Measurements from ENCODE around the gene MIS12.

The MIS12 gene, protein sequence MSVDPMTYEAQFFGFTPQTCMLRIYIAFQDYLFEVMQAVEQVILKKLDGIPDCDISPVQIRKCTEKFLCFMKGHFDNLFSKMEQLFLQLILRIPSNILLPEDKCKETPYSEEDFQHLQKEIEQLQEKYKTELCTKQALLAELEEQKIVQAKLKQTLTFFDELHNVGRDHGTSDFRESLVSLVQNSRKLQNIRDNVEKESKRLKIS

GRCh38 chr17:5486206-5487124 is at the start of gene MIS12:
Gene MIS12, plus strand, starts transcription at chr17:5486566. Its CDS starts 2,297 bp downstream, at chr17:5488863.
- peak; percentile 100 for DNase-seq

DNA sequence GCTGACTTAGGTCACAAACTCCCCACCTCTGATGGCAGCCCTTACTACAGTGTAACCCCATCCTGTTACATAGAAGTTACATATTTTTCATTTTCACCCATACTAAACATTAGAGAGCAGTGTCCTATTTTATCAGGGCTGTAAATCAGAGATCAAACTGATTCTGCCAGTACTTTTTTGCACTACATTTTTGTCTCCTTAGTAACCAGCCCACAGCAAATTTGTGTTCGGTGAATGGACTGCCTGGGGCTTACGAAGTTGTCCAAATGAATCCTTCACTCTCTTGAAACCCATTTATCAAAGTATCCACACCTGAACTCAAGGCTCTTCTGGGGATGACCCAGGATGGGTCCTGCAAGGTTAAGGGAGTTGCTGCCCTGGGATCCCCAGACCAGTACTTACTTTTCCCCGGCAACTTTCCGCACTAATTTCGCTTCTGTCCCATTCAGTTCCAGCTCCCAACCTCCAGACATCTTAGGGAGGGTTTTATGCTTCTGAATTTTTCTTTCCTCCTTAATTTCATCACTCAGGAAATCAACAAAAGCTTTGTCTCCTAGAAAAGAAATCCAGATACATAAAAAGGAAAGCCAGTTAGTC is 48.5 kb upstream of the MIS12 start:
- DNase-seq: no peak

DNA sequence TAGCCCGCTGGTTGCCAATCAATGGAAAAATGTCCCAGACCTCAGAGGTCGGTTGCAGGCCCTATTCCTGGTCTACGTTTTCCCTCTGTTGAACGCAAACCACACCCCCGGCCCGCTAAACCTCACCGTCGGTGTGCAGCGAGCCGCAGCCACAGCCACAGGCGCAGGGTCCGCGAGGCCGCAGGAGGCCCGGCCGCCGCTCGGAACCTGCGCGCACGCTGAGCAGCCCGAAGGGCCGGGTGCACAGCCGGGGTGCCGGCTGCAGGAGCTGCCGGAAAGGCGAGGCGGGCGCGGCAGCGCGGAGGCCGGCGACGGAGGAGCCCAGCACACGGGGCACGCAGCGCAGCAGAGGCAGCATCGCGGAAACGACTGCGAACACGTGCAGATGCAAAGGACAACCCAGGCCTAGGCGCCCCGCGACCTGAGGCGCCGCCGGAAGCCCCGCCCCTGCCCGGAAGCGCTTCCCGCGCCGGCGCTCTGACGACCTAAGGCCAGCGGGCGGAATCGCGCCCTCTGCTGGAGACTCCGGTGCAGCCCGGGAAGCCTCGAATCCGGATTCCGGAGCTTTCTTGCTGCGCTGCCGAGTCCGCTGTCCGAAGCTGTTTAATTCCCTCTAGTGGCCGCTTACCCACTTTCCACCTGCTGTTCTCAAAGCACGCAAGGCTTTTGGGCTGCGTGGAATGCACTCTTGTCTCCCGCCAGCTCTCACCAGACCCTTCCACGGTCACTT is 47.5 kb upstream of the MIS12 start, which contains the start of gene C1QBP:
TSS of gene C1QBP (minus strand) at position 440 of the 730 bp plus-strand sequence. CDS start at position 358, 82 bp downstream.
- peak; percentile 94 for DNase-seq

DNA sequence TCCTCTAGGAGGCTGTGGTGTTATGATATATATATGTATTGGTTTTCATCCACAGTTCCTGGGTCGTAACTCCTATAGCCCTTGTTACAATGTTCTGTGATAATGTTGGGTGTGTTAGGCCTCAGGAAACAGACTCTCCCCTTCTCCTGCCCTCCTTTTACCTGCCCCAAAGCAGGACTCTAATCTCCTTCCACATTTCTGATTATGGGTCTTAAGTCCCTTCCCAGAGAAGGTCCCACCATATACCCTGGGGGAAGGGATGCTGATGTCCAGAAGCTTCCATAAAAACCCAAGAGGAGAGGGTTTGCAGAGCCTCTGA is 47.0 kb upstream of the MIS12 start:
- DNase-seq: no peak

DNA sequence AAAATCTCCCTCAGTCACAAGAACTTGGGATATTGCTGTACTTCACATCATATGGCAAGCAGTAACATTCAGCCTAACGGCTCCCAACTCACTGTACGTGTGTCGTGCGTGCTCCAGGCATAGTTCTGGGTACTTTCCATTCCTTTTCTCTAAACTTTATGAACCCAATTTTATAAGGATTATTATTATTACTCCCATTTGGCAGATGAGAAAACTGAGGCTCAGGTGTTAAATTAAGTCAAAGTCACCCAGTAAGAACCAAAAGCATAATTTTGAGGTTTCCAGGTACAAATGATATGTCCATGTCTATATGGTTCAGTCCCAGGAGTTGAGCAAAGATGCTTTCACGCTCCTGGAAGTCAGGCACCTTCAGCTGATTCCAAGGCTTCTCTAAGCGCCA is 42.6 kb upstream of the MIS12 start:
- no peak for DNase-seq

DNA sequence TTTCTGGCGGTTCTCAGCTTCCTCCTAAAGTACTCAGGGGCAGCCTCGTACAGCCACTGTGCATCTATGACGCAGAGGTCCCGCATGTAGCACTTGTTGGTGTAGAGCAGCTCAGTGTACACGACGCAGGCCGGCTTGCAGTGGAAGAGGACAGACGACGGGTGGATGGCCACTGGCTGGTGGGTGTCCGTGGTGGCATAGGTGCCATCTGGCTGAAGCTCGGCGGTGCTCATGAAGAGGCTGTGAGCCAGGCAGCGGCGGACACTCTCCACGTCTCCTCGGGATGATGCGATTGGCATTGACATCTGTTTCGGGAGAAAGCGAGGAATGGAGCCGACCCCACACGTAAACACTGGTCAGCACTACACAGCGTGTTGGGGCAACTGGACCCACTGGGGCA is 42.2 kb upstream of the MIS12 start:
- no peak for DNase-seq

DNA sequence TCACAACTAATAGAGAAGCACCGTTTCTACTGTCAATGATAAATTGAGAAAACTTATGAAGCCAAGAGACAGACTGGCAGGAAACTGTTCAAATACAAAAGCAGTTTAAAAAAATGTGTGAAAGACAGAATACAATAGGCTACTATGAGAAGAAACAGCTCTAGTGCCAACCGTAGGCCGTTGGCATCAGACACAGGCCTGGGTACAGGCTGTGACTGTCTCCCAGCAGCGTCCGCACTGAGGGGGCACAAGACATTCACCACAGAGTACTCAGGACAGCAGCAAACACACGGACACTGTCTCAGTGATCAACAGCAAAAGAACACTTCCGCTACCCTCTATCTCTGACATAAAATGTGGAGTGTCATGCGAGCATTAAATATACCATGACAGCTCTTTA is 39.6 kb upstream of the MIS12 start:
- no peak for DNase-seq

DNA sequence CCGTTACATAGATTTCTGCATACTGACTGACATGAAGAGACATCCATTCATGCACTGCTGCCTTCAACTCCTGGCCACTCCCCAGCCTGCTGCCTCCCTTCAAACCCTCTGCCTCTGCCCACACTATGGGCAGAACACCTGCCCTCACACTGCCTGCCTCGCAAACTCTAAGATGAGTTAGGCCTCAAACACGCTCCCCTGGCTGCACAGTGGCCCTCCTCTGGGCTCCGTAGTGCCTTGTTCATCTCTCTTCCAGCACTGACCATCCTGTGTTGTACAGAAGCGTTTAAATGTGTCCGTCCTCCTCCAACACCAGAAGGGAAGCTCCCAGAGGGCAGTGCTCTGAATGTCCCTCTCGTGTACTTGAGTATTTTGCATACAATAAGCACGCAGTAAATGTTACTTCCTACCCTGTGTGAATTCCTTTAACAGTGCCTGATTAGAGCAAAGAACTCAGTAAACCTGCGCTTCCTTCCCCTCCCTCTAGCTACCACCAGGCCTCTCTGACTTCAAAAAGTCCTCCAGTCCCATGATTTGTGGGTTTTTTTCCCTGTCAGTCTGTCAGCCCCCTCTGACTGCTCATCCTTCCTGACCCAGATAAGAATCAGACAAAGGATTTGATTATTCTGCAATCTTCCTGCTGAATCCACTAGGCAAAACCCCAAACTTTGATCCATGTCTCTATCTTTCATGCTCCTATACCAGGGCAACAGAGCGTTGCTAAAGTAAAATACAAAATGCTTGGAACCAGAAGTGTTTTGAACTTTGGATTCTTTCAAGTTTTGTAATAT is 21.5 kb upstream of the MIS12 start:
- DNase-seq: no peak

GRCh38 chr17:5466295-5466694 is 20.1 kb upstream of the MIS12 start:
- no peak for DNase-seq

DNA sequence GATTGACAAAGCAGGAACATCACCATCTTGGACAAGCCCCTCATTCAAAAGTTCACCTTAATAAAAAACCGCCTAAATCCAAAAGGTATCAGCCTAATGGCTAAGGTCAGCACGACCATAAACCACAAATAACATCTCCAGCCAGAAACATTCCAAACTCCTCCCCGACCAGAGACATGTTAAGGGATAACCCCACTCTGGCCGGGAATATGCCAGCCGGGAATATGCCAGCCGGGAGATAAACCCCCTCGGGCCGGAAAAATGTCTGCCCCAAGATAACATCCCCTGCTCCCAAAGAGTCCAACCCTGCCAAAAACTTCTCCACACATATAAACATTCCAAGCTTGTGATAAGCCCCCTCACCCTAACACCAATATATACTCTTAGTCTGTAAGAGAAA is 18.9 kb upstream of the MIS12 start:
- no peak for DNase-seq

DNA sequence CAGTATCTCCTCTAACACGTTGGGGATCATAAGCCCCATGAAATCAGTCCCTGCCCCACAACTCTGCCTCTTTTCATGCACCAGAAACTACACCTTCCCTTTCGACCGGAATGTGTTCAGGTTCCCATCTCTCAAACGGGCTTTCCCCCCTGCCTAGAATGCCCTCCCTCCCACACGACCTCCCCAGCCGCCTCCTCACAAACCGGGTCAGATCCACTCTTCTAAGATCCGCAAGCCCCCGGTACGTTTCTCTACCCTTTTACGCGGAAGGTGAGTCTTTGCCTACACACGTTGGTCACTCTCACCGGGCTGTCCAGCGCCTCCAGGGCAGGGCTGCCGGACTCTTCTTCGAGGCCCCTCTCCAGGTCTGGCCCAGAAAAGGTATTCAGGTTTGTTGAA is 18.3 kb upstream of the MIS12 start:
- DNase-seq: no peak

DNA sequence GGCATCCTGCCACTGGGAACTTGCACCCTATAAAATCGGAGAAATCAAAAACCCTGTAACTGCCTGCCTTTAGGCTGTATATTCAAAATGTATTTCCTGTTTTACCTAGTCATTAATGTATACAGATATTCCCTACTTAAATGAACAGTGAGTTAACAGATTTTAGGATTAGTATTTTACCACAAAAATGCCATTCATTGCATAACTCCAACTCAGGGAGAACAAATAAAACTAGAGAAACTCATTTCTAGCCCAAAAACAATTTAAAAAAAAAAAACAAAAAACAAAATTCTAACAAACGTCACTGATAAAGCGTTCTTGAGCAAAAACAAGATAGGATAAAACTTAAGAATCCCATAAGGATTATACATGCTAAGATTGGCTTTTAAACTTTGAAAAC is 13.9 kb upstream of the MIS12 start:
- no peak for DNase-seq

GRCh38 chr17:5473906-5474305 is 12.5 kb upstream of the MIS12 start:
- DNase-seq: no peak

- no peak for DNase-seq
Observed at GRCh38 chr17:5478992-5479391, 7.4 kb upstream of the MIS12 start.

GRCh38 chr17:5480962-5481361 is 5.4 kb upstream of the MIS12 start:
- no peak for DNase-seq

DNA sequence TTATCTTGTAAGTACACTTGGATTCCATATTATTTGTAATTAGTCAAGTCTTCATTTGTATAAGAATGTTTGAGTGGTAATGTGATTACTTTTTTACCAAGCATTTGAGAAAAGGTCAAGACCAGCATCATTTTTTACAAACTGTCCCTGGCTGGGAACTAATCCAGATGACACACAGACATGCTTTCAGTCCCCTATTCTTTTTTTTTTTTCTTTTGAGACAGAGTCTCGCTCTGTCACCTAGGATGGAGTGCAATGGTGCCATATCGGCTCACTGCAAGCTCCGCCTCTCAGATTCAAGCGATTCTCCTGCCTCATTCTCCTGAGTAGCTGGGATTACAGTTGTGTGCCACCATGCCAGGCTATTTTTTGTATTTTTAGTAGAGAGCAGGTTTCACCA is 4.9 kb upstream of the MIS12 start:
- no peak for DNase-seq

- DNase-seq: no peak
Observed at GRCh38 chr17:5485270-5486205, 828 bp upstream of the MIS12 start, which contains the start of gene DERL2. Gene DERL2, minus strand, starts transcription at chr17:5486178. Its CDS starts 17 bp downstream, at chr17:5486161.

- no peak for DNase-seq
Observed at GRCh38 chr17:5488752-5489151, 2.4 kb downstream of the MIS12 start.

DNA sequence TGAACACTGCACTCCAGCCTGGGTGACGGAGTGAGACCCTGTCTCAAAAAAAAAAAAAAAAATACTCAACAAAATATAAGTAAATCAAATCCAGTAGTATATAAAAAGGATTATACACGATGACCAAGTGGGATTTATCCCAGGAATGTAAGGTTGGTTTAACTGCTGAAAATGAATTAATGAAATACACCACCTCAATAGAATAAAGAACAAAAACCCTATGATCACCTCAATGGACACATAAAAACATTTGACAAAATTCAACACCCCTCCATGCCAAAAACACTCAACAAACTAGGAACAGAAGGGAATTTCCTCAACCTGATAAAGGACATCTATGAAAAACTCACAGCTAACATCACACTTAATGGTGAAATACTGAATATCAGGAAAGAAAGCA is 6.6 kb downstream of the MIS12 start:
- DNase-seq: no peak

DNA sequence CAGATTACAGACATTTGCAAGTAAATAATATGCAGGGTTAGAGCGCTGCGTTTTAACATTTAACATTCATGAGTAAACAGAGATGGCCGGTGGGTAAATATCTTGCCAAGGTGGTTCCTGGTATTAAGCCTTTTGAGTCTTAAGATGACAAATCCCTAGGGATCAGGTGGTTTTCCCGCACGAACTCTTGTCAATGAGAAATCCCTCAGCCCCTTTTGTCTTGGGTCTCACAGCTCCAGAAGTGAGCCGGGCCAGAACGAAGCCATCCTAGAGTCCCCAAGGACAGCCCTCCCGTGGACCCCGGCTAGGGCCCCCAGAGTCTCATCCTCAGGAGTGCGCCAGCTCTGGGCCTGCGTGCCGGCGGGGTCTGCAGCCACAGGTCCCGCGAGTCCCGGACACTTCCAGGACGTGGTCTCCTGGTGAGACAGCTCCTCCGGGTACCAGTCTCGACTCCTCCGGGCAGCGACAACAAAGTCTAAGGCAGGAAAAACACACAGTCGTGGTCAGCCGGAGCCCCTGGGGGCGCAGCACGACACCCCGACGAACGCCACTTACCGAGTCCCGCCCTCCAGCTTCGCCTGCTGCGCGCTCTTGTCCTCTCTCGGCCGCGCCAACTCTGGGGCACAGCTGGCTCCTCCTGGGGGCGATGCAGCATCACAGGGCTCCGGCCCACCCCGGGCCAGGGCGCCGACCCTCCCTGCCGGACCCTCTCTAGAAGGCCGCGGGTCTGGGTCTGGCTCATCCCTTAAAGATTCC is 13.3 kb downstream of the MIS12 start:
- DNase-seq: peak; percentile 56

DNA sequence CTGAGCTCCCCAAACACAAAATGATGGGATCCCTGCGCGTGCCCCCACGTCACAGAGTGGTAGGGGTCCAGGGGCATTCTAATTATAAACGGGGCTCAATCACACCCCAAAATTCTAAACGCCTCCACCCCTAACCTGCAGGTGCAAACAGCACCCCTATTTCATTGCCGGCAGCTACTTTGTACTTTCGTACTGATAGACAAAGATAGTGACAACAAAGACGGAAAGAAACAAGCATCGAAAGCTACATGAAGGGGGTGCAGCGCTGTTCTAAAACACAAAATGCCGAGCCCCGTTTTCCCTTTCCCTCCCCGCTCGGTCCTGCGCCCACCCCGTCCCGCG is 13.9 kb downstream of the MIS12 start:
- no peak for DNase-seq

Data from right hindlimb (tissue), 1 donor.